KOPT-K1 (cell line): ENCODE measurements around the gene SULT4A1.

Experiments used
- H3K27ac ChIP-seq: fragments of 200-600 bp; sonication (generic); 2 replicates; pipeline ENCODE4 v1.5.1; 2016; ENCODE audit warnings: antibody characterized with exemption, mild to moderate bottlenecking, low read depth, low read length; ENCODE audit not compliant: poor library complexity, severe bottlenecking
- H3K36me3 ChIP-seq: fragments of 200-600 bp; sonication (generic); 2 replicates; pipeline ENCODE4 v1.5.1; 2017; ENCODE audit warnings: antibody characterized with exemption, mild to moderate bottlenecking, low read length, moderate library complexity; ENCODE audit not compliant: insufficient read depth
- H3K9me3 ChIP-seq: fragments of 200-600 bp; sonication (generic); 2 replicates; pipeline ENCODE4 v1.5.1; 2017; ENCODE audit warnings: antibody characterized with exemption, low read length, mild to moderate bottlenecking; ENCODE audit not compliant: insufficient read depth, poor library complexity, severe bottlenecking

Gene SULT4A1

DNA sequence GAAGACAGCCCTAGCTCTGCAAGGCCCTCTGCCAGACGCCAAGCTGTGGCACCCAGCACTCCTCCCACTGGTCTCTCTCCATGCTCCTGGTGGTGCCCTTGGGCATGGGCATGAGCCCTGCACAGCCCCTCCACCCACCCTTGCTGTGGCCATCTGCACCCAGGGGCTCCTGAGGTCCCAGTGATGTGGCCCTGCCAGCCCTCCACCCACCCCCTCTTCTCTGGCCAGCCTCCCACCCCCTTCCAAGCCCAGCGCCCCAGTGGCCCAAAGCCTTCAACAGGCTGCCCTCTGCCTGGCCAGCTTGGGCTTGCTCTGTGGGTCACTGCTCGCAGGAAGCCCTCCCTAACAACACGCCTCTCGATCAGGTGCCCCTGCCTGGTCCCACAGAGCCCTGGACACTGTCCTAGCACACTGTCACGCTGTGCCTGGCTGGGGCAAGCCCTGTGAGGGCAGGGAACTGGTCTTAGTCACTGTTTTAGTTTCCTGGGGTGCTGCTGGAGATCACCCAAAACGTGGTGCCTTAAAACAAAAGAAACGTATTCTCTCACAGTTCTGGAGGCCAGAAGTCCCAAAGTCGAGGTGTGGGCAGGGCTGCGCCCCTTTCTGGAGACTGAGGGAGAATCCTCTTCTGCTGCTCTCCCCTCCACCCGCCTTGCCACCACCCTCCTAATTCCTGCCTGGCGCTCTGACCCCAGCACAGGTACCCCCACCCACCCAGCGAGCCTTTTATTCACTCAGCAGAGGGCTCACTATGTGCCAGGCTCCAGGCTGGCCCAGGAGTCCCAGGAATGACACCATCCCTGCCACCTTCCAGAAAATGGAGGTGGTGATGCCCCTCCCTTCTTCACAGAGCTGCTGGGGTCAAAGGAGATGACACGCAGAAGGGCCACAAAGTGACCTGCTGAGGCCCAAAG, 14.7 kb downstream of the SULT4A1 start:
- no peaks in the 10 kb centered on the region for H3K36me3 ChIP-seq
- no peaks in the 10 kb centered on the region for H3K9me3 ChIP-seq
- no peak overlapping the region for H3K27ac ChIP-seq

DNA sequence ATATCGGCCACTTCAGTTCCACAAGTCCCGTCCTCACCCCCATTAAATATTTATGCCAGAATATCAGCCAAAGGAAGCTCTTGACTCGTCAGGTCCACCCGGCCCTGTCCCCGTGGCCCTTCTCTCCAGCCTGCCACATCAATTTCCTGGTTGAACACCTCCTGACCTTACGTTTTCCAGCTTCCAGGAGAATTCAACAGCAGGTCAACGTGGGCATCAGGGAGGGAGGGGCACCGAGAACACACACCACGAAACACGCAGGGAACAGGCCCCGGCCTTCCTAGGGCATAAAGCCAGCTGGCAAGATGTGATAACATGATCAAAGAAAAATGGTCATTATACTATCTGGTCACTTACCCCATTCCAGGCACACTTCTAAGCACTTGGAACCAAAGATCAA, 15.3 kb downstream of the SULT4A1 start:
- Histone ChIP-seq H3K9me3 (no peaks in the 10 kb centered on the region), H3K27ac (no peak overlapping the region), H3K36me3 (no peaks in the 10 kb centered on the region)

DNA sequence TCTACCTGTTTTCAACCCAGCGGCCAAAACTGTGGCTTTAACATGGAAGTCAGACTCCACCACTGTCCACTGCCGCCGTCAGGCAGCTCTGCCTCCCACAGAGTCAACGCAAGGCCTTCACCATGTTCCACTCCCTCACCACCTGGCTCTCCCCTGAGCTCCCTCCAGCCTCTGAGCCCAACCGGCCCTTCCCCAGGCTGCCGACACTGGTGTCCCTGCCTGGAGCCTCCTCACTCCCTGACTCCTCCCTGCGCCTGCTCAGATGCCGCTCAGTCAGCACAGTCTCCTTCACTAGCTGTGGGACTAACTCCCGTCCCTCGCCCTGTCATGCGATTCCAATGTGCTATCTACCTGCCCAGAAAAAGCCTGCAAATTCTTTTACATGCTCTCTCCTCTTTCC, 16.3 kb downstream of the SULT4A1 start:
- H3K36me3 ChIP-seq = no peaks in the 10 kb centered on the region
- no peak overlapping the region for H3K27ac ChIP-seq
- H3K9me3 ChIP-seq = no peaks in the 10 kb centered on the region

GRCh38 chr22:43844560-43845545, 17.5 kb downstream of the SULT4A1 start:
- Histone ChIP-seq H3K36me3 (no peaks in the 10 kb centered on the region), H3K9me3 (no peaks in the 10 kb centered on the region), H3K27ac (no peak overlapping the region)

DNA sequence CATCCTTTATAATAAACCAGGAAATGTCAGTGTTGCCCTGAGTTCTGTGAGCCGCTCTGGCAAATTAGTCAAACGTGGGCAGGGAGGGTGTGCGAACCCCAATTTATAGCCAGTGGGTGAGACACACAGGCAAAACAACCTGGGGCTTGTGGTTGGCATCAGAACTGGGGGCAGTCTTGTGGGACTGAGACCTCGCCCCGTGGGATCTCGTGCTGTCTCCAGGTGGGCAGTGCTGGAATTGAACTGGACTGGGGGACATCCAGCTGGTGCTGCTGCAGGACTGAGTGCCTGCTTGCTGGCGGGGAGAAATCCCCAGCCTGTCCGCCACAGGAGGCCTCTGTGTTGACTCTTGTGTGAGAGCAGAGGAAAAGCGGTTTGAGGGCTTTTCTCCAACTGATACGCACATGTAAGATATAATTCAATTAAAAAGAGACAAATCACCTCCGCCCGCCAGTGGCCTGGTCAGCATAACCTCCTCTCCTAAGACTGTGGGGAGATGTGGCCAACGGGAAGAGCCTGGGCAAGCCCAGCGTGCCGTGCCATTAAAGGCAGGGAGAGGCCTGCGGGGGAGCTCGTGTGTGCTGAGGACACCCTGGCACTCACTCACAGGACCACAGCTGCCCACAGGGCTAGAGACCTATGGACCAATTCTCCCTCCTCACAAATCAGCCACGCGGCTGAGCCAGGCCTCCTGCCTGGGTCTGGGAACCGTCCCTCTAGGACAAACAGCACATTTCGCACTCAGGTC, 18.4 kb downstream of the SULT4A1 start:
- Histone ChIP-seq H3K36me3 (no peaks in the 10 kb centered on the region), H3K9me3 (no peaks in the 10 kb centered on the region), H3K27ac (no peak overlapping the region)

DNA sequence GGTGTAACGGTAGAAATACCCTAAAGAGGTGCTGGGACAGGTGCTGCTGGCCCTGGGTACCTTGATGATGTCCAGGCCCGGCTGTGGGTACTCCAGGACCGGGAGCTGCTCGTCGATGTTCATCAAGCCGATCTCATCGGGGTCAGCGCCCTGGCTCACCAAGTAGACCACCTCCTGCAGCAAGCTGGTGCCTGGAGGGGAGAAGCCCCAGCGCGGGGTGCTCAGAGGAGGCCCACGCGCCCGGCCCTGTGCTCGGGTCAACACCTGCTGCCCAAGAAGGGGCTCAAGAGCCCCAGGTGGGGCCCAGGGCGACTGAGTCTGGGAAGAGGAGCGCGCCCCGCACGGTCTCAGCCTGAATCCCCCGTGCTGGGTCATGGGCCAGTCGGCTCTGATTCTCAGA, 20.6 kb downstream of the SULT4A1 start:
- Histone ChIP-seq H3K27ac (no peak overlapping the region), H3K9me3 (no peaks in the 10 kb centered on the region), H3K36me3 (no peaks in the 10 kb centered on the region)

GRCh38 chr22:43840851-43841250, 21.5 kb downstream of the SULT4A1 start:
- H3K9me3 ChIP-seq = no peaks in the 10 kb centered on the region
- H3K27ac ChIP-seq = no peak overlapping the region
- H3K36me3 ChIP-seq = no peaks in the 10 kb centered on the region

DNA sequence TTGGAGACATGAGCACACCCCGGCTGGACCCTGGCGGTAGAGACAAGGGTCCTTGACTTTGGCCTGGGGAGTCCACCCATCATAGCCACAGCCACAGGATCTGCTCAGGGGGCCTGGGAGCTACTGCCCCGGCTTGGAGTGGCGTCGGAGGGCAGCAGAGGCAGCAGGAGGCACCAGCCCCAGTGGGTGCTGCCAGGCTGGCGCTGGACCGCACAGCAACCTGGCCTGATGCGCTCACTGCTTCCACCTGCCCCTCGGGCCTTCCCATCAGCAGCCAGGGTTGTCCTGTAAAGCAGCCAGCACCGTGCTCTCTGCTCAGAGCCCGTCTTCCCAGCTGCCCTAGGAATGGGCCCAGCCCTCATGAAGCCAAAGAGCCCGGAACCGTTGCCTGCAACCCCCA, 21.9 kb downstream of the SULT4A1 start:
- H3K27ac ChIP-seq = no peak overlapping the region
- no peaks in the 10 kb centered on the region for H3K36me3 ChIP-seq
- H3K9me3 ChIP-seq = no peaks in the 10 kb centered on the region

DNA sequence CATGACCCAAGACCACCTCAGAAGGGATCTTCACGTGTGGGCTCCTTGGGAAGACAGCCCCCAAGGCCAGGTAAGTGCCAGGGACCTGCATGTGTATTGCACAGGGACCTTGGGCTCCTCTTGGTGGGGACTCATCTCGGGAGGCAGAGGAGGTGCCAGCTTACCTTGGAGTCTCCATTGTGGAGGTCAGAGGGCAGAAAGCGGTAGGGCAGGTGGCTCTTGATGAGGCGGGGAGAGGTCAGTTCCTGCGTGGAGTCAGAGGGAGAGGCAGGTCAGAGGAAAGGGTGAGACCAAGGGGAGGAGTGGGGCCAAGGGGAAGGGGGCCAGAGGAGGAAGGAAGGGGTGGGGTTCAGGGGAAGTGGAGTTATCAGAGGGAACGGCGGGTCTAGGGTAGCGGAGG, 22.5 kb downstream of the SULT4A1 start:
- no peaks in the 10 kb centered on the region for H3K9me3 ChIP-seq
- H3K27ac ChIP-seq = no peak overlapping the region
- no peaks in the 10 kb centered on the region for H3K36me3 ChIP-seq

DNA sequence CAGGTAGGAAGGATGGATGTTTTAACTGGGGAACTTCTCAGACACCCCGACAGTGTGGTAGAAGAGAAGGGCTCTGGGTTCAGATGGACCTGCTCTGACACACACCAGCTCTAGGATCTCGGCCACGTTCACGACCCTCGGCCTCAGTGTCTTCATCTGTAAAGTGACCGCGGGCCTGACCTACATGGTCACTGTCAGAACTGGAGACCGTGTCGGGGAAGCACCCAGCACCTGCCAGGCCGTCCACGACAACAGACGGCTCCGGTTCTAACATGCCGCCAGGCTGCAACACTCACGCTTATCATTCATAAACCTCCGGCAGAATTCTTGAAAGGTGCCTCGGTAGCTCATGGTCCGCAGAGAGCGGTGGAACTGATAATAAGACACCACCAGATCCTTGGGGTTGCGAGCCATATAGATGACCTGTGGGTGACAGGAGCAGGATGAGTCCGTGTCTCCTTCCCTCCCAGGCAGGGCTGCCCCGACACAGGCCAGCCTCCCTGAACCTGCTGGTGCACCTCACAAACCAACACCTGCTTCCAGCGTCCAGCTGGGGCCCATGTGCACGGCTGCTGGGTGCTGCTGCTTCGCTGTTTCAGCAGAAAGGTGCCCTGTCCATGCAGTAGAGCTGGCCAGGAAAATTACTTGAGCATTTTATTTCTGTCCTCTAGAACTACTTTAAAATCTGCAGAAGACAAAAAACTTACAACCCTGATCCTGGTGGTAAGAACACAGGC, 23.6 kb downstream of the SULT4A1 start:
- Histone ChIP-seq H3K36me3 (no peaks in the 10 kb centered on the region), H3K9me3 (no peaks in the 10 kb centered on the region), H3K27ac (no peak overlapping the region)

DNA sequence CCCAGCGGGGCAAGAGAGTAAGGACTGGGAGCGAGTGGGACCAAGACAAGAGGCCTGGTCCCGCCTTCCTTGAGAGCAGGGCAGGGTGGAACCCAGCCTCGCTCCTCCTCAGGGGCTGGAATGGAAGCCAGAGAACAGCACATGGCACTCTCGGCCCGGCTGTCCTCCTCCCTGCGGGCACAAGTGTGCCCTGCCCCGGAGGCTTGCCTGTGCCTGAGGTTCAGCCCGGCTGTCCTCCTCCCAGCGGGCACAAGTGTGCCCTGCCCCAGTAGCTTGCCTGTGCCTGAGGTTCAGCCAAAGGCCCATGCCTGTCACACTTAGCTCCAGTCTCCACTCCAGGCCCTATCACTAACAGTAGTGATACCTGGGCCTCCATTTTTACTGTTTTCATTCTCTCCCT, 24.2 kb downstream of the SULT4A1 start:
- no peaks in the 10 kb centered on the region for H3K36me3 ChIP-seq

DNA sequence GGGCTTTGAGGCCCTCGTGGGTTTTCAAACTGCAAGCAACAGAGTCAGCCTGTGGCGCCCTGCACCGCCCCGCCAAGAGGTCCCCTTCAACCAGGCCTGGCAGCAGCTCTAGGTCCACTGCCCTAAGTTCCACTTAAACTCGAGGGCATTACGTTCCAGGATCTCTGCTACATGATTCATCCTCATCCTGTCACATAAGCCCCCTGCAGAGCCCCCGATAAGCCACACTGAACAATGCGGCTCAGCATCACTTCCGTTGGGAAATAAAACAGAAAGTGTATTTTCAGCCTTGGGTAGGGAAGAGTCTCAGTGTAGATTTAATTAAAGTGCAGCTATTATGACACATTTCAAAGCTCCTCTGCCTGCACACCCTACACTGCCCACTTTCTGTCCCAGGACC, 24.6 kb downstream of the SULT4A1 start:
- Histone ChIP-seq H3K36me3 (no peaks in the 10 kb centered on the region), H3K9me3 (no peaks in the 10 kb centered on the region), H3K27ac (no peak overlapping the region)

More for the DNA sequence above, 24.2 kb downstream of the SULT4A1 start:
- Histone ChIP-seq H3K27ac (no peak overlapping the region), H3K9me3 (no peaks in the 10 kb centered on the region)

- H3K27ac ChIP-seq = no peak overlapping the region
- no peaks in the 10 kb centered on the region for H3K9me3 ChIP-seq
- no peaks in the 10 kb centered on the region for H3K36me3 ChIP-seq
Observed at GRCh38 chr22:43835736-43836135, 26.6 kb downstream of the SULT4A1 start.

- Histone ChIP-seq H3K27ac (no peak overlapping the region), H3K36me3 (no peaks in the 10 kb centered on the region), H3K9me3 (no peaks in the 10 kb centered on the region)
Observed at GRCh38 chr22:43835166-43835565, 27.1 kb downstream of the SULT4A1 start.
